Stimulated activated CD8-positive, alpha-beta memory T cell treated with anti-CD3 and anti-CD28 coated beads, Interleukin-12 subunit alpha, Interleukin-12 subunit beta, amount 100 ng/mL, for 1 hour (primary cell): Measurements from ENCODE around the gene ACTL8.

Source experiments
- DNase-seq: peaks from one replicate; pipeline ENCODE4 v3.0.0-alpha.2; 2020; ENCODE audit warnings: low read depth

The ACTL8 gene

DNA sequence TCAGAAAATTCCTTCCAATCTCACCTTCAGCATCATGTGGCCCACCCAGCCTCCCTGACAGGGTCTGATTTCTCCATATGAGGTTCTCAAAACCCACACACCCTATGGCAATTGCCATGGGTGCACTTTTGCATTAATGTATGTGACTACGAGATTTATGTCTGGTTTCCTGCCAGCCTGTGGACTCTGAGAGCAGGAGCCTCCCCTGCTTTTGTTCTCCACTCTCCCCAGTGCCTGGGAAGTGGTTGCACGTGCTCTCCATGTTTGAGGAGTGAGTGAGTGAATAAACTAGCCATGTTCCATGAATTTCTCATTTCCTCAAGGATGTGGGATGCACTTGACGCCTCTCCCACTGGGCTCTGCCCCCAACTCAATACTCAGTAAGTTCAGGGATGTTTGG, 91.2 kb downstream of the ACTL8 start:
- DNase-seq = no peak

DNA sequence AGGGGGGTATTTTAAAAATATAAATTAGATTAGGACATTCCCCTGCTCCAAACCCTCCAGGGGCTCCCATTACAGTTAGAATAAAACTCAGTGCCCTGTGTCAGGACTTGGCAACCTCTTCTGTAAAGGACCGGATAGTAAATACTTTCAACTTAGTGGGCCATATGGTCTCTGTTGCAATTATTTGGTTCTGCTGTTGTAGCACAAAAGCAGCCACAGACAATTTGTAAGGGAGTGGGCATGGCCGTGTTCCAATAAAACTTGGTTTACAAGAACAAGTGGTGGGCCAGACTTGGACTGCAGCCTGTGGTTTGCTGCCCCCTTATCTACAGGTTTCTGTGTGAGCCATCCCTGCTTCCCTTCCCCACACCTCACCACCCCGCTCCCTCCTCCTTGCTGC, 92.0 kb downstream of the ACTL8 start:
- DNase-seq = no peak

DNA sequence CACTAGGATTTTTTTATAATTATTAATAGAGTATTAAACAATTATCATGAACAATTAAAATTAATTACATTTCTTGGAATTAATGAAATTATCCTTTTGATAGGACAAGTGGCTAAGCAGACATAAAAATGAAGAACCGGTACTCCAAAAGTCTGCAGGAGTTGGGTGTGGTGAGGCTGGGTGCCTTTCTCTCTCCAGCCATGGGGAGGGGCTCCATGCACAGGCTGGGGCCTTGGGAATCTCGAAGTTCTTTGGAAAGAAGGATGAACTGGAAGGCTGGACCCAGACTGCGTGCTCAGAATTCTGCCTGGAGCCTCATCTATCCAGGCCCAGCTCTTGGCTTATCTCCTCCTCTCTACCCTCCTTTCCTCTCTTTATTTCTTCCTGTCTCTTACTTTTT, 94.1 kb downstream of the ACTL8 start:
- DNase-seq = no peak

- no peak for DNase-seq
These were observed 95.9 kb downstream of the ACTL8 start for GRCh38 chr1:17851056-17851455.

GRCh38 chr1:17852383-17852782, 97.2 kb downstream of the ACTL8 start:
- DNase-seq = no peak

DNA sequence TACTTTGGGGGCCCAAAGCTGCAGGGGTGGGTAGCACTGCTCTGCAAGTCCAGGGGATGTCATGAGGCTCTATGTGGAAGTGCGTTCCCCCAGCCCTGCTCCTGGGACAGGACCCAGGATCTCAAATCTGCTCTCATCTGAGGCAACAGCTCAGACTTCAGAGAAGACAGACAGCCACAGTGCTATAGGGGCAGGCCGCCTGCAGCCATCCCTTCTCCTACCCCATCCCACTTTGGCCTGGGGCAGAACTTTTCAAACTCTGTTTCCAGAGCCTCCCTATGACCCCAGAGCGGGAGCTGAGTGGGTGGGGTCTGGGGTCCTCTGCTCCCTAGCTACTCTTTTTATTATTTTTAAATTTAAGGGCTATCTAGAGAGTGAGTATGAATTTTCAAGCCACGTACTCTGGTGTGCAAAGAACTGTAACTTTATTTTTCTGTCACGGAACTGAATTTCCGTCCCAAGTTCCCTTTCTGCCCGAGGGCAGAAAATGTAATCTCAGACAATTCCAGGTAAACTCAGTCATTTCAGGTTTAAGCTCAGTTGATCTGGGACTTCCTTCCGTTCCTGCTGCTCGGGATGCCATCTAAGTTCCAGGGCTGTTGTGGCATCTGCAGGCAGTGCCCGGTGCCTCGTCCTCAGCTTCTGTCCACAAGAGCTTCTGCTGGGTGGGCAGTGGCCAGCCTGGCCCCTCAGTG, 98.3 kb downstream of the ACTL8 start:
- DNase-seq = no peak

GRCh38 chr1:17856496-17857108, 101.5 kb downstream of the ACTL8 start:
- no peak for DNase-seq

DNA sequence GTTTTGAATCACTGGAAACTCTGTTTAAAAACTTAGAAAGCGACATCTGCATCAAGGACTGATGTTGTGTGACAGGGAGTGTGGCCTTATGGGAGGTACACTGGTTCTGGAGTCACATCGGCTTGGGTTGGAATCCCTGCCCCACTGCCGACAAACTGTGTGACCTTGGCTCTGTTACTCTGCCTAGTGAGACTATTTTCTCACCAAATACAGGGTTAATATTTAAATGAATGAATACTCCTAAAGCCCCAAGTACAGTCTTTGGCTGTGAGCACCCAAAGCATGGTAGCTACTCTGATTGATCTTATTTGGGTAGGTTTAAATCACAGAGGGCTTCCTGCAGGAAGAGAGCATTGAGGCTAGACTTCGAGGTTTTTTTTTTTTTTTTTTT, 102.0 kb downstream of the ACTL8 start:
- no peak for DNase-seq

DNA sequence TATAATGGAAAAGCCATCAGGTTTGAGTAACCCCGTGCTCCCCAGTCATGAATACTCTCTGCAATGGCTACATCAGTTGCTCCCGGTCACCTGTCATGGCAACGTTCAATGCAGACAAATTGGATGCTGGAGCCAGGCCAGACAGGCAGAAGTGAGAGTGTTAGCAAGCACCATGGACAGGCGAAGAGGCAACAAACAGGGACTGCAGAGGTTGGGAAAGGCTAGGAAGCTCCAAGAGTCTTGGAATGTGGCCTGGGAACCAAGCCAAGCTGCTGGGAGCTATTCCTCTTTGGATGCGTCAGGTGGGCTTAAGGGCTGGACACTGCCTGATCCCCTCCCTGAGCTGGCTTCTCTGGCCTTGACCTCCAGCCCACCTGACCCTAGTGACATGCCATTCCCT, 102.9 kb downstream of the ACTL8 start:
- no peak for DNase-seq

GRCh38 chr1:17860812-17861211, 105.7 kb downstream of the ACTL8 start:
- no peak for DNase-seq

GRCh38 chr1:17861685-17862084, 106.6 kb downstream of the ACTL8 start:
- no peak for DNase-seq

- DNase-seq = no peak
These were observed 107.0 kb downstream of the ACTL8 start for GRCh38 chr1:17862121-17862520.

DNA sequence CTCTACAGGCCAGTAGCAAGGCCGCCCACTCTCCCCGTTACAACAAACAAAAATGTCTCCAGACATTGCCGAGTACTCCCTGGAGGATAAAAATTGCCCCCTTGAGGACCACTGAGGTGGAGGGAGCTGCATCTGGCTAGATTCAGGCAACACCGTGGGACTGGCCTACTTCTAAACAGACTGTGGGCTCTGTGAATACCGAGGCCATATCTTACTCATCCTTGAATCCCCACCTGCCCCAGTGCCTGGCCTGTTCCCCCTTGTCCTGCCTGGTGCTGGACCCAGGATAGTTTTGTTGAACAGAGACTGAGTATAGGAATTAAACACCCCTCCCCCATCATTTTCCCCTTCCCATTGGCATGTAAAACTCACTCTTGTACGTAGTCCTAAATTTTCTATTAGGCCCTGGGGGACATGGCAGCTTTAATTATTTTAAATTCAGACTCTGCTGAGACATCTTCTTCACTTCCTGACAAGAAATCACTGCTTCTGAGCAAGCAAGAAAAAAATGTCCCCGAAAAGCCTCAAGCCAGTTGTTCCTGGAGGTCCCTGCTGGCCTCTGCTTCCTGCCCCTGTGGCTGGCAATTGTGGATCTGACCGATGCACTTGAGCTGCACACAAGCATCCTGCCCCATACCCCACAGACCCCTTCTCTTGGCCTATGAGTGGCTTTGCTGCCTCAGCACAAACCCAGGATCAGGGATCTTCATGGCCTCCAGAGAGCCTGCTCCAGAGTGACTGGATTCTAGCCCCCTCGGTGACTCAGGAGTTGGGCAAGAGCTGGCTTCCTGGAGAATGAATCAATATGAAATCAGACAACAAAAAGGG, 111.0 kb downstream of the ACTL8 start:
- DNase-seq = no peak

- DNase-seq = no peak
These were observed 111.6 kb downstream of the ACTL8 start for GRCh38 chr1:17866740-17867029.

DNA sequence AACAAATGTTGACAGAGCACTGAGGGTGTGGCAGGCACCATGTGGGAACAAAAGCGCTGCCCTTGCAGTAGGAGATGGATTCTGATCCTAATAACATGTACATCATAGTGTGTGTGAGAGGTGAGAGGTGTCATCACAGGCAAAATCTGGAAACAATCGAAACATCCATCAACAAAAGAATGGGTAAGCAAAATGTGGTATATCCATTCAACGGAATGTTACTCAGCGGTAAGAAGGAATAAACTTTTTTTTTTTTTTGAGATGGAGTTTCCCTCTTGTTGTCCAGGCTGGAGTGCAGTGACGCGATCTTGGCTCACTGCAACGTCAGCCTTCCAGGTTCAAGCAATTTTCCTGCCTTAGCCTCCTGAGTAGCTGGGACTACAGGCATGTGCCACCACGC, 112.3 kb downstream of the ACTL8 start:
- DNase-seq = no peak

- DNase-seq = no peak
These were observed 114.7 kb downstream of the ACTL8 start for GRCh38 chr1:17869815-17870214.

DNA sequence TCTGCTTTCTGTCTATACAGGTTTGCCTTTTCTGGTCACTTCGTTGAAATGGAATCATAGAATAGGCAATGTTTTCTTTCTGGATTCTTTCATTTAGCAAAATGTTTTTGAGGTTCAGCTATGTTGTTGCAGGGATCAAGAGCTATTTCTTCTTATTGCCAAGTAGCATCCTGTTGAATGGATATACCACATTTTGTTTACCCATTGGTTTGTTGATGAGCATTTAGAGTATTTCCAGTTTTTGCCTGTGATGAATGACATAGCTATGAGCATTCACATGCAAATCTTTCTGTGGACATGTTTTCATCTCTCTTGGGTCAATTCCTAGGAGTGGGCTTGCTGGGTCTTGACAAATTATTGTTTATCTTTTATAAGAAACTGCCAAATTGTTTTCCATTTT, 115.5 kb downstream of the ACTL8 start:
- no peak for DNase-seq

DNA sequence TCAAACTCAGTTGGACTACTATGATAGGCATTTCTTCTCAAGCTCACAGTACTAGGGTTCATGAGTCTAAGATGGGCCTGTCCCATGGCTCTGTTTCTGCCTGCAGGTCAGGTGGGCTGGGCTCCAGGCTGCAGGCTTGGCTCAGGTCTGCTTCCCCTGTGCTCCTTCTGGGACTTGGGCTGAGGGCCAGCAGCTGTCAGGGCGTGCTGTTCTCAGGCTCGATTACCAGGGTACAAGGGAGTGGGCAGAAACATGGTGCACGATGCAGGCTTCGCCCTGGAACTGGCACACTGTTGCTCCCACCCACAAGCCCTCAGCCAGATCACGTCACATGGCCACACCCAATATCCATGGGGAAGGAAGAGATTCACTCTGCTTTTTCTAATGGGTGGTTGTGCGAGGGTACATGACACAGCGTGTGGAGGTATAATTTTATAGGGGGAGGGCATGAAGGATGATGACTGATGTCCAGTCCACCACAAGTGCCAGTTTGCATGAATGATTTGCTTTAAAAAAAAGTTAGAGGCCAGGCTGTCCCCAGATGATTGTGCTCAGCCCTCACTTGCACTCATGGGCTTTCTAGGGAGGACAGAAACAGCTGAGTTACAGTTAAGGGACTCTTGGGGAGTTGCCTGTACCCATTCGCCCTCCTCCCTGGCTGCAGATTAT, 118.0 kb downstream of the ACTL8 start:
- DNase-seq = no peak

DNA sequence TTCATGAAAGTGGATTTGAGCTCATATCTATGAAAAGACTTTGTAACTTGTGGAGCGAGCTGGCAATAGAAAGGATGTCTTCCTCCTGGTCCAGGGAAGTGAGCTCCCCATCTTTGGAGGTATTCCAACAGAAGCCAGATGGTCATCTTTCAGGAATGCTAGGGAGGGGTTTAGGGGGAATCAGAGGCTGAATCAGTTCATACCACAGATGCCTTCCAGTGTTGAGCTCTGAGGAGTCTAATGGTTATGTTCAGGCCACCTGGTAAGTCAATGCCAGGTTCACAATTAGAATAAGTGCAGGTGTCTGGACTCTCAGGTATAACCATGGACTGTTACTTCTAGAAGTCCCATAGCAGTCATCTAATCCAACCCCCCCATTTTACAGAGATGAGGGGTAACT, 119.1 kb downstream of the ACTL8 start:
- DNase-seq = no peak

DNA sequence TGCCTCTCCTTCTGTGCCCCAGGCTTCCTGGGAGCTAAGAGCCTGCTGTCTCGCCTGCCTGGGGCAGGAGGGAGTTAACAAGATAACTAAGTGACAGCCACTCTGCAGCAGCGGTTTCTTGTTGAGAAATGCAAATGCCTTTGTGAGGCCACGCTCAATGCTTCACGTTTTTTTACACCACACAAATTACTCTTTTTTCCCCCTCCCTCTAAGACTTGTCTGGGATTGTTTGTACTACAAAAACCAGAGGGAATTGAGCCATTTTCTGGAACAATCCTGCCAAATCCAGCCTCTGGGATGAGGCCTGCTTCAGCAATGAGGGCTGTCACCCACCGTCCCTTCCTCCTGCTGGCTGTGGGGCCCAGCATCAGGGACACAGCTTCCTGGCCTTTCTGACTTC, 119.6 kb downstream of the ACTL8 start:
- no peak for DNase-seq

GRCh38 chr1:17875171-17875881, 120.2 kb downstream of the ACTL8 start:
- no peak for DNase-seq

GRCh38 chr1:17875882-17876280, 120.7 kb downstream of the ACTL8 start:
- no peak for DNase-seq
